MM.1S (cell line): Measurements from ENCODE around the gene FAM20A.

ENCODE experiments used
- DNase-seq: peaks from one replicate; pipeline ENCODE4 v3.0.0-alpha.2; 2015
- H2AFZ ChIP-seq: fragments of 300-600 bp; sonication (generic); 2 replicates; pipeline ENCODE4 v1.6.0; 2016; ENCODE audit warnings: antibody characterized with exemption, low read length
- H3F3A ChIP-seq: fragments of 300-600 bp; sonication (generic); 2 replicates; pipeline ENCODE4 v1.6.1; 2016; ENCODE audit warnings: mild to moderate bottlenecking, antibody characterized with exemption, low read length, moderate library complexity, mixed read lengths; ENCODE audit not compliant: insufficient read depth
- H3K27ac ChIP-seq: fragments of 300-600 bp; sonication (generic); 2 replicates; pipeline ENCODE4 v1.5.1; 2016; ENCODE audit warnings: mild to moderate bottlenecking, low read length
- H3K27me3 ChIP-seq: fragments of 300-600 bp; sonication (generic); replicated peaks from 2 replicates; pipeline ENCODE4 v1.6.0; 2016; ENCODE audit warnings: low read length; ENCODE audit not compliant: insufficient read depth
- H3K36me3 ChIP-seq: fragments of 300-600 bp; sonication (generic); replicated peaks from 2 replicates; pipeline ENCODE4 v1.6.1; 2016; ENCODE audit warnings: mild to moderate bottlenecking, low read length, mixed read lengths; ENCODE audit not compliant: insufficient read depth
- H3K4me1 ChIP-seq: fragments of 300-600 bp; sonication (generic); 2 replicates; pipeline ENCODE4 v1.6.1; 2016; ENCODE audit warnings: low read length, mixed read lengths
- H3K4me2 ChIP-seq: fragments of 300-600 bp; sonication (generic); 2 replicates; pipeline ENCODE4 v1.6.0; 2016; ENCODE audit warnings: low read depth, low read length
- H3K4me3 ChIP-seq: fragments of 300-600 bp; sonication (generic); 2 replicates; pipeline ENCODE4 v1.5.1; 2016; ENCODE audit warnings: low read length, mixed read lengths
- H3K79me2 ChIP-seq: fragments of 300-600 bp; sonication (generic); 2 replicates; pipeline ENCODE4 v1.6.1; 2016; ENCODE audit warnings: mixed run types, low read length, mixed read lengths
- H3K9ac ChIP-seq: fragments of 300-600 bp; sonication (generic); 2 replicates; pipeline ENCODE4 v1.6.1; 2016; ENCODE audit warnings: low read length, mixed read lengths
- H3K9me2 ChIP-seq: fragments of 300-600 bp; sonication (generic); replicated peaks from 2 replicates; pipeline ENCODE4 v1.6.1; 2016; ENCODE audit warnings: mild to moderate bottlenecking, low read length, mixed read lengths; ENCODE audit not compliant: insufficient read depth
- H3K9me3 ChIP-seq: fragments of 300-600 bp; sonication (generic); replicated peaks from 2 replicates; pipeline ENCODE4 v1.6.1; 2016; ENCODE audit warnings: mild to moderate bottlenecking, low read length, mixed read lengths; ENCODE audit not compliant: insufficient read depth
- H4K20me1 ChIP-seq: fragments of 300-600 bp; sonication (generic); 2 replicates; pipeline ENCODE4 v1.6.1; 2016; ENCODE audit warnings: mild to moderate bottlenecking, low read length, moderate library complexity, mixed read lengths; ENCODE audit not compliant: insufficient read depth
- CTCF ChIP-seq: fragments of 300-600 bp; sonication (generic); IDR thresholded peaks from 2 replicates; pipeline ENCODE4 v1.5.1; 2016; ENCODE audit warnings: antibody characterized with exemption, low read length, mixed read lengths
- EZH2 ChIP-seq: fragments of 300-600 bp; sonication (generic); optimal IDR thresholded peaks from 2 replicates; pipeline ENCODE3; 2017; ENCODE audit warnings: low read depth, mild to moderate bottlenecking, antibody characterized with exemption, low read length, mixed read lengths
- EZH2phosphoT487 ChIP-seq: fragments of 300-600 bp; sonication (generic); IDR thresholded peaks from 2 replicates; pipeline ENCODE4 v1.6.1; 2018; ENCODE audit warnings: antibody characterized with exemption, low read length

FAM20A gene

GRCh38 chr17:68621065-68621464 lies 19.9 kb upstream of the FAM20A start:
- Histone ChIP-seq H3K36me3 (no peaks in the 10 kb centered on the region), H3K27me3 (no peaks in the 10 kb centered on the region), H3K4me1 (no peaks in the 10 kb centered on the region), H4K20me1 (no peaks in the 10 kb centered on the region), H3K9ac (no peak overlapping the region), H3K9me3 (no peaks in the 10 kb centered on the region), H3K4me2 (no peak overlapping the region), H2AFZ (no peak overlapping the region), H3F3A (no peaks in the 10 kb centered on the region), H3K27ac (no peak overlapping the region), H3K79me2 (no peaks in the 10 kb centered on the region), H3K4me3 (no peak overlapping the region), H3K9me2 (no peaks in the 10 kb centered on the region)
- no peak for TF ChIP-seq EZH2
- no peak for TF ChIP-seq CTCF
- no peak for TF ChIP-seq EZH2phosphoT487
- DNase-seq, result no peak

- no peak overlapping the region for H3K27ac ChIP-seq
- no peaks in the 10 kb centered on the region for H3K36me3 ChIP-seq
- no peak overlapping the region for H3K4me2 ChIP-seq
- H3F3A ChIP-seq, result no peaks in the 10 kb centered on the region
- H3K4me1 ChIP-seq, result peaks cover 11% of the 10 kb centered on the region
- H3K27me3 ChIP-seq, result no peaks in the 10 kb centered on the region
- H3K9ac ChIP-seq, result no peak overlapping the region
- no peak overlapping the region for H2AFZ ChIP-seq
- H3K4me3 ChIP-seq, result no peak overlapping the region
- H3K9me3 ChIP-seq, result no peaks in the 10 kb centered on the region
- TF ChIP-seq EZH2 (no peak), EZH2phosphoT487 (no peak), CTCF (no peak)
- H3K79me2 ChIP-seq, result no peaks in the 10 kb centered on the region
- no peak for DNase-seq
- no peaks in the 10 kb centered on the region for H3K9me2 ChIP-seq
- no peaks in the 10 kb centered on the region for H4K20me1 ChIP-seq
Measured at GRCh38 chr17:68616334-68616733, 15.2 kb upstream of the FAM20A start.

GRCh38 chr17:68614718-68615117 lies 13.6 kb upstream of the FAM20A start:
- Histone ChIP-seq H3K27ac (no peak overlapping the region), H3K27me3 (no peaks in the 10 kb centered on the region), H3F3A (no peaks in the 10 kb centered on the region), H3K79me2 (no peaks in the 10 kb centered on the region), H4K20me1 (no peaks in the 10 kb centered on the region), H3K9me2 (no peaks in the 10 kb centered on the region), H3K4me1 (peaks cover 11% of the 10 kb centered on the region), H3K9ac (no peak overlapping the region), H3K9me3 (no peaks in the 10 kb centered on the region), H3K36me3 (no peaks in the 10 kb centered on the region), H3K4me2 (no peak overlapping the region), H3K4me3 (no peak overlapping the region), H2AFZ (no peak overlapping the region)
- TF ChIP-seq EZH2, result no peak
- TF ChIP-seq EZH2phosphoT487, result no peak
- no peak for TF ChIP-seq CTCF
- DNase-seq, result no peak
